Caco-2 (cell line): ENCODE measurements around the gene PIP4P1. TPM values are rescaled to one million over a fixed set of nuclear protein-coding genes. Genes with fewer than 3 reads are reported as not detected.

ENCODE experiments used
- BruUV-seq: library from RNA; stranded (reverse); fragments of 400-500 nt; replicated peaks from 2 replicates; lab custom pipeline; 2021; lab: Mats Ljungman, UMichigan
- CTCF ChIA-PET: fragments of 300-600 bp; sonication (Branson Sonifier 250); formaldehyde crosslinking; loops from one replicate; lab custom pipeline; 2022; ENCODE audit warnings: antibody characterized with exemption; lab: Charles Lee
- POLR2A ChIA-PET: fragments of 300-600 bp; sonication (Branson Sonifier 250); formaldehyde crosslinking; loops from one replicate; lab custom pipeline; 2022; ENCODE audit warnings: antibody characterized with exemption; lab: Charles Lee
- DNase-seq, 2 experiments: peaks; one replicate each; pipeline versions ENCODE4 v3.0.0 to v3.0.0-alpha.2; 2020 to 2022
- H3K27me3 ChIP-seq: replicated peaks from 2 replicates; pipeline ENCODE4 v1.6.0; 2011; ENCODE audit warnings: low read length; ENCODE audit not compliant: control insufficient read depth, insufficient read depth
- H3K36me3 ChIP-seq: 2 replicates; pipeline ENCODE4 v1.5.1; 2011; ENCODE audit warnings: low read length; ENCODE audit not compliant: control insufficient read depth, insufficient read depth
- H3K4me1 ChIP-seq: fragments of 250-450 bp; sonication (Bioruptor Pico); 2 replicates; pipeline ENCODE4 v1.5.1; 2020; ENCODE audit warnings: mild to moderate bottlenecking
- H3K4me3 ChIP-seq: 2 replicates; pipeline ENCODE4 v1.5.1; 2011; ENCODE audit warnings: low read depth, mild to moderate bottlenecking, control low read depth, low read length
- H3K9me3 ChIP-seq: fragments of 250-450 bp; sonication (Bioruptor Pico); 2 replicates; pipeline ENCODE4 v1.5.1; 2020; ENCODE audit warnings: mild to moderate bottlenecking, moderate library complexity
- H3K27ac Mint-ChIP-seq: one replicate; pipeline ENCODE4 v1.8.0; 2022; ENCODE audit warnings: mixed read lengths; ENCODE audit not compliant: unreplicated experiment
- H3K27me3 Mint-ChIP-seq: one replicate; pipeline ENCODE4 v1.8.0; 2022; ENCODE audit warnings: mixed read lengths; ENCODE audit not compliant: insufficient read depth, unreplicated experiment
- H3K36me3 Mint-ChIP-seq: one replicate; pipeline ENCODE4 v1.8.0; 2022; ENCODE audit warnings: mild to moderate bottlenecking, mixed read lengths; ENCODE audit not compliant: insufficient read depth, unreplicated experiment
- H3K4me1 Mint-ChIP-seq: one replicate; pipeline ENCODE4 v1.8.0; 2022; ENCODE audit warnings: low read depth, mixed read lengths; ENCODE audit not compliant: unreplicated experiment
- H3K4me3 Mint-ChIP-seq: one replicate; pipeline ENCODE4 v1.8.0; 2022; ENCODE audit warnings: mild to moderate bottlenecking, moderate library complexity, mixed read lengths; ENCODE audit not compliant: unreplicated experiment
- H3K9me3 Mint-ChIP-seq: one replicate; pipeline ENCODE4 v1.8.0; 2022; ENCODE audit warnings: mixed read lengths; ENCODE audit not compliant: unreplicated experiment
- CTCF ChIP-seq, 2 experiments: fragments of 200-600 bp in 1 of 2; IDR thresholded peaks; 1 replicate in 1 of 2; 2 replicates in 1 of 2; pipeline versions ENCODE4 v1.5.1 to v1.8.0; 2011 to 2022; ENCODE audit warnings: antibody characterized with exemption in 1 of 2, control low read depth in 1 of 2, inconsistent platforms in 1 of 2, low read depth in 1 of 2, low read length in 1 of 2, mild to moderate bottlenecking in 1 of 2, moderate library complexity in 1 of 2; ENCODE audit not compliant: insufficient read depth in 1 of 2, severe bottlenecking in 1 of 2, unreplicated experiment in 1 of 2
- intact Hi-C: fragments of 100-400 bp; cut with micrococcal nuclease; formaldehyde crosslinking; loops from one replicate; pipeline ENCODE4 v1.10.0; 2022; ENCODE audit not compliant: unreplicated experiment
- total RNA-seq: library from RNA; stranded (reverse); gene quantifications from 2 replicates; pipeline ENCODE4 v1.2.3, GENCODE V29; 2022

Gene PIP4P1
- total RNA-seq, 1 experiment from 2014 or later, result 46.2 TPM

- H3K27ac Mint-ChIP-seq, result peak overlapping the region; percentile 90
- peak overlapping the region; percentile 83 for H3K4me3 Mint-ChIP-seq
- BruUV-seq, result no TSS peak
- H3K4me1 Mint-ChIP-seq, result peaks cover 21% of the 10 kb centered on the region
- TF ChIP-seq CTCF (IDR thresholded peaks at IDR 0.05; ENCODE audit: insufficient read depth in 1 of 2, low read depth in 1 of 2, low read length in 1 of 2, severe bottlenecking in 1 of 2, unreplicated experiment in 1 of 2), result no peak
- H3K4me3 ChIP-seq, result peak overlapping the region; percentile 90
- H3K9me3 ChIP-seq, result no peaks in the 10 kb centered on the region
- no peak for DNase-seq
- H3K36me3 ChIP-seq, result no peaks in the 10 kb centered on the region
- peaks cover 9% of the 10 kb centered on the region for H3K4me1 ChIP-seq
- CTCF ChIA-PET, result interaction anchor here (1.0 kb wide), 1 partner anchor 126 kb away, joined by 3 read pairs; the partner anchor contains the start of gene PARP2
- H3K36me3 Mint-ChIP-seq, result peaks cover 43% of the 10 kb centered on the region
- no peaks in the 10 kb centered on the region for H3K27me3 Mint-ChIP-seq
- intact Hi-C loops, result loop anchor here (1.0 to 2.0 kb wide), 3 partner anchors 8 to 56 kb away; partner anchors contain the start of genes PIP4P1 and TEP1
- H3K9me3 Mint-ChIP-seq, result no peaks in the 10 kb centered on the region
- no peaks in the 10 kb centered on the region for H3K27me3 ChIP-seq
- POLR2A ChIA-PET, result interaction anchor here (0.7 to 2.9 kb wide), 3 partner anchors 7 to 17 kb away, joined by 3 to 33 read pairs (median 16); partner anchors contain the start of genes APEX1, OSGEP and PIP4P1
Observed at GRCh38 chr14:20468764-20469241, 7.6 kb upstream of the PIP4P1 start.

- intact Hi-C loops, result loop anchor here (1.0 to 2.0 kb wide), 4 partner anchors 9 to 222 kb away; partner anchors contain the start of gene PNP
- Histone ChIP-seq H3K36me3 (0 out of 2 replicates have a peak, but pooled peaks cover 3% of the 10 kb centered on the region), H3K27me3 (no peaks in the 10 kb centered on the region), H3K4me1 (peaks cover 16% of the 10 kb centered on the region), H3K4me3 (peak overlapping the region; percentile 93), H3K9me3 (no peaks in the 10 kb centered on the region)
- peaks cover 32% of the 10 kb centered on the region for H3K36me3 Mint-ChIP-seq
- H3K9me3 Mint-ChIP-seq, result no peaks in the 10 kb centered on the region
- ChIA-PET POLR2A (interaction anchor here (0.9 to 2.5 kb wide), 13 partner anchors 10 to 223 kb away, joined by 3 to 60 read pairs (median 6); partner anchors contain the start of genes PARP2, PNP and TEP1), CTCF (interaction anchor here (1.0 to 1.4 kb wide), 3 partner anchors 45 to 230 kb away, joined by 3 to 9 read pairs (median 4); no protein-coding TSS in a partner anchor)
- peak overlapping the region; percentile 96 for H3K27ac Mint-ChIP-seq
- BruUV-seq, result TSS peak; percentile 48
- TF ChIP-seq CTCF (IDR thresholded peaks at IDR 0.05; ENCODE audit: insufficient read depth in 1 of 2, low read depth in 1 of 2, low read length in 1 of 2, severe bottlenecking in 1 of 2, unreplicated experiment in 1 of 2), result no peak
- DNase-seq, result peak; percentile 69 to 73
- no peaks in the 10 kb centered on the region for H3K27me3 Mint-ChIP-seq
- peaks cover 17% of the 10 kb centered on the region for H3K4me1 Mint-ChIP-seq
- H3K4me3 Mint-ChIP-seq, result peak overlapping the region; percentile 83
Observed at GRCh38 chr14:20460458-20461224, 593 bp downstream of the PIP4P1 start.

- BruUV-seq, result no TSS peak
- CTCF ChIA-PET, result no interaction called here
- POLR2A ChIA-PET, result no interaction called here
- no peaks in the 10 kb centered on the region for H3K9me3 Mint-ChIP-seq
- H3K27ac Mint-ChIP-seq, result peak overlapping the region; percentile 34
- no peak for TF ChIP-seq CTCF (IDR thresholded peaks at IDR 0.05; ENCODE audit: insufficient read depth in 1 of 2, low read depth in 1 of 2, low read length in 1 of 2, severe bottlenecking in 1 of 2, unreplicated experiment in 1 of 2)
- intact Hi-C loops, result loop anchor here (5.0 kb wide), 1 partner anchor 1054 kb away; the partner anchor contains the start of gene METTL3
- DNase-seq, result no peak
- peaks cover 32% of the 10 kb centered on the region for H3K36me3 Mint-ChIP-seq
- H3K4me3 Mint-ChIP-seq, result no peak overlapping the region
- H3K4me1 Mint-ChIP-seq, result peaks cover 17% of the 10 kb centered on the region
- H3K9me3 ChIP-seq, result no peaks in the 10 kb centered on the region
- H3K27me3 Mint-ChIP-seq, result no peaks in the 10 kb centered on the region
- H3K36me3 ChIP-seq, result 0 out of 2 replicates have a peak, but pooled peaks cover 3% of the 10 kb centered on the region
- H3K4me1 ChIP-seq, result peaks cover 16% of the 10 kb centered on the region
- H3K4me3 ChIP-seq, result no peak overlapping the region
- H3K27me3 ChIP-seq, result no peaks in the 10 kb centered on the region
Observed at GRCh38 chr14:20458031-20458789, 3.0 kb downstream of the PIP4P1 start.
